AG08395 (cell line): ENCODE data around the gene DAGLA.
A peak's percentile ranks its signal among the peaks of the same experiment; 100 is the strongest.
"Not testable (repeated sequence)": the region's sequence is repeated elsewhere in the genome, so short reads cannot be mapped to it uniquely, and the experiment has no call there.

ENCODE experiments used
- DNase-seq: peaks from one replicate; pipeline ENCODE4 v3.0.0; 2012; ENCODE audit warnings: mixed read lengths, low spot score

Gene DAGLA

GRCh38 chr11:61666684-61667297, 13.4 kb upstream of the DAGLA start:
- DNase-seq: no peak

GRCh38 chr11:61667684-61668305, 12.4 kb upstream of the DAGLA start:
- no peak for DNase-seq

GRCh38 chr11:61669417-61669816, 10.8 kb upstream of the DAGLA start:
- no peak for DNase-seq

GRCh38 chr11:61670626-61671025, 9.6 kb upstream of the DAGLA start:
- no peak for DNase-seq

- DNase-seq: no peak
Observed at GRCh38 chr11:61671527-61671926, 8.7 kb upstream of the DAGLA start.

- not testable (repeated sequence) for DNase-seq
Observed at GRCh38 chr11:61673946-61674467, 6.2 kb upstream of the DAGLA start.

GRCh38 chr11:61675826-61676225, 4.4 kb upstream of the DAGLA start:
- DNase-seq: no peak

GRCh38 chr11:61679296-61679695, 895 bp upstream of the DAGLA start:
- no peak for DNase-seq

- no peak for DNase-seq
Observed at GRCh38 chr11:61680622-61681221, 531 bp downstream of the DAGLA start.

- no peak for DNase-seq
Observed at GRCh38 chr11:61682093-61682732, 2.0 kb downstream of the DAGLA start.

- DNase-seq: no peak
Observed at GRCh38 chr11:61682906-61683675, 2.9 kb downstream of the DAGLA start.

GRCh38 chr11:61683961-61684869, 4.0 kb downstream of the DAGLA start:
- DNase-seq: no peak

- DNase-seq: no peak
Observed at GRCh38 chr11:61684870-61685616, 4.9 kb downstream of the DAGLA start.

- no peak for DNase-seq
Observed at GRCh38 chr11:61685617-61685967, 5.4 kb downstream of the DAGLA start.

- DNase-seq: no peak
Observed at GRCh38 chr11:61686066-61686465, 5.9 kb downstream of the DAGLA start.

GRCh38 chr11:61686469-61686868, 6.3 kb downstream of the DAGLA start:
- DNase-seq: no peak

GRCh38 chr11:61687420-61687819, 7.2 kb downstream of the DAGLA start:
- no peak for DNase-seq

- peak; percentile 92 for DNase-seq
Observed at GRCh38 chr11:61688365-61689163, 8.4 kb downstream of the DAGLA start.

GRCh38 chr11:61689164-61689496, 8.9 kb downstream of the DAGLA start:
- DNase-seq: no peak
